K562 (cell line): ENCODE measurements around the gene RABGAP1L. TPM values are rescaled to one million over a fixed set of nuclear protein-coding genes. Genes with fewer than 3 reads are reported as not detected.

Experiments
- ATAC-seq: fragments of 200-7000 bp; cut with Tn5 transposase; 3 replicates; pipeline ENCODE4 v1.9.1; 2020; ENCODE audit warnings: moderate library complexity
- BruUV-seq: library from RNA; stranded (reverse); fragments of 400-500 nt; replicated peaks from 2 replicates; lab custom pipeline; 2021; lab: Mats Ljungman, UMichigan
- CTCF ChIA-PET: fragments of 300-600 bp; formaldehyde crosslinking; extraction: SDS; loops from one replicate; lab custom pipeline; 2021; ENCODE audit warnings: low intra/inter-chr PET ratio; lab: Yijun Ruan, JAX
- POLR2A ChIA-PET: fragments of 300-600, 350-650 bp; sonication (Branson Sonifier 250); formaldehyde crosslinking; extraction: SDS; loops from one replicate; lab custom pipeline; 2021; ENCODE audit warnings: antibody characterized with exemption, inconsistent platforms; lab: Yijun Ruan, JAX
- DNase-seq, 4 experiments: peaks; one replicate each; pipeline versions ENCODE4 v3.0.0 to v3.0.0-alpha.2; 2011 to 2018; ENCODE audit warnings: low spot score in 3 of 4, mixed read lengths in 3 of 4; ENCODE audit errors: extremely low read depth in 1 of 4
- FAIRE-seq: peaks from 2 replicates; lab custom pipeline; 2011; peaks lifted over from hg19 to GRCh38; lab: Jason Lieb, UNC
- H2AFZ ChIP-seq: 2 replicates; pipeline ENCODE4 v1.6.0; 2011; ENCODE audit warnings: low read depth, low read length, control low read depth, inconsistent platforms
- H3K27ac ChIP-seq: fragments of 200-600 bp; 3 replicates; pipeline ENCODE4 v1.8.0; 2011; ENCODE audit warnings: low read depth, mild to moderate bottlenecking, control low read depth, inconsistent platforms, low read length, moderate library complexity, mixed read lengths; ENCODE audit errors: extremely low read depth
- H3K27me3 ChIP-seq, 2 experiments: fragments of 300-600 bp in 1 of 2; 2 replicates in 1 of 2; 3 replicates in 1 of 2; pipeline versions ENCODE4 v1.6.0 to v1.8.0; 2011; ENCODE audit warnings: inconsistent platforms in 2 of 2, low read length in 2 of 2, mild to moderate bottlenecking in 1 of 2, mixed read lengths in 1 of 2, moderate library complexity in 1 of 2; ENCODE audit not compliant: control insufficient read depth in 2 of 2, insufficient read depth in 2 of 2
- H3K36me3 ChIP-seq: fragments of 300-600 bp; 3 replicates; pipeline ENCODE4 v1.8.0; 2011; ENCODE audit warnings: mild to moderate bottlenecking, low read length, inconsistent platforms; ENCODE audit not compliant: control insufficient read depth, insufficient read depth
- H3K4me1 ChIP-seq, 2 experiments: fragments of 200-600 bp in 1 of 2; replicated peaks in 1 of 2; 2 replicates in 1 of 2; 3 replicates in 1 of 2; pipeline versions ENCODE4 v1.5.1 to v1.8.0; 2011; ENCODE audit warnings: inconsistent platforms in 2 of 2, low read length in 2 of 2, mild to moderate bottlenecking in 1 of 2, mixed read lengths in 1 of 2, moderate library complexity in 1 of 2; ENCODE audit not compliant: control insufficient read depth in 2 of 2, insufficient read depth in 2 of 2
- H3K4me2 ChIP-seq: 2 replicates; pipeline ENCODE4 v1.6.1; 2011; ENCODE audit warnings: low read length, control low read depth, inconsistent platforms, mixed read lengths; ENCODE audit not compliant: insufficient read depth
- H3K4me3 ChIP-seq: fragments of 200-600 bp; sonication (generic), shearing (Covaris generic); 2 replicates; pipeline ENCODE4 v1.5.1; 2016; ENCODE audit warnings: control low read depth, inconsistent platforms
- H3K79me2 ChIP-seq: fragments of 200-600 bp; 3 replicates; pipeline ENCODE4 v1.8.0; 2011; ENCODE audit warnings: low read length, inconsistent platforms; ENCODE audit not compliant: control insufficient read depth, insufficient read depth
- H3K9ac ChIP-seq, 2 experiments: 2 replicates each; pipeline versions ENCODE4 v1.6.0 to v1.6.1; 2011; ENCODE audit warnings: low read depth in 2 of 2, low read length in 2 of 2, control low read depth in 1 of 2, inconsistent platforms in 1 of 2, mild to moderate bottlenecking in 1 of 2, mixed read lengths in 1 of 2; ENCODE audit not compliant: insufficient read depth in 1 of 2
- H3K9me1 ChIP-seq: one replicate; pipeline ENCODE4 v1.6.0; 2011; ENCODE audit warnings: inconsistent platforms, mild to moderate bottlenecking, low read length, moderate library complexity; ENCODE audit not compliant: control insufficient read depth, insufficient read depth
- H3K9me3 ChIP-seq: replicated peaks from 2 replicates; pipeline ENCODE4 v1.5.1; 2011; ENCODE audit warnings: low read depth, low read length, inconsistent platforms; ENCODE audit not compliant: control insufficient read depth, insufficient read depth
- H4K20me1 ChIP-seq: replicated peaks from 2 replicates; pipeline ENCODE4 v1.6.1; 2011; ENCODE audit warnings: low read length, inconsistent platforms, mixed read lengths; ENCODE audit not compliant: control insufficient read depth, insufficient read depth
- ELF4 ChIP-seq: fragments of 450-650 bp; formaldehyde crosslinking; IDR thresholded peaks from 2 replicates; pipeline ENCODE4 v1.4.0; 2022; ENCODE audit warnings: missing genetic modification characterization
- GATAD2B ChIP-seq: fragments of 450-650 bp; IDR thresholded peaks from 2 replicates; pipeline ENCODE4 v1.6.1; 2017; ENCODE audit warnings: mild to moderate bottlenecking, borderline replicate concordance
- KLF10 ChIP-seq: fragments of 250-450 bp; sonication (Bioruptor Pico); IDR thresholded peaks from 2 replicates; pipeline ENCODE4 v1.6.1; 2021; ENCODE audit warnings: matching md5 sums
- KLF16 ChIP-seq: IDR thresholded peaks from 2 replicates; pipeline ENCODE4 v1.6.1; 2016; ENCODE audit warnings: antibody characterized with exemption
- MAFF ChIP-seq: IDR thresholded peaks from 2 replicates; pipeline ENCODE4 v1.6.1; 2012; ENCODE audit warnings: low read length, improper control_type of control experiment
- MAFK ChIP-seq: IDR thresholded peaks from 2 replicates; pipeline ENCODE4 v1.6.1; 2011; ENCODE audit warnings: low read length, improper control_type of control experiment
- NCOR1 ChIP-seq: fragments of 450-650 bp; IDR thresholded peaks from 2 replicates; pipeline ENCODE4 v1.6.1; 2016; ENCODE audit warnings: mild to moderate bottlenecking, moderate library complexity
- NFATC3 ChIP-seq: fragments of 450-650 bp; IDR thresholded peaks from 2 replicates; pipeline ENCODE4 v1.6.1; 2017; ENCODE audit warnings: mild to moderate bottlenecking
- NFIX ChIP-seq: fragments of 250-450 bp; sonication (Bioruptor Pico); IDR thresholded peaks from 2 replicates; pipeline ENCODE4 v1.4.0; 2020; ENCODE audit warnings: low read depth, mild to moderate bottlenecking, moderate library complexity
- POLR2H ChIP-seq: IDR thresholded peaks from 2 replicates; pipeline ENCODE4 v1.6.1; 2016; ENCODE audit warnings: missing genetic modification characterization, low read depth, mild to moderate bottlenecking, control low read depth, missing compliant biosample characterization, moderate library complexity
- POU5F1 ChIP-seq: fragments of 150-350 bp; IDR thresholded peaks from 2 replicates; pipeline ENCODE4 v1.6.1; 2014; ENCODE audit warnings: borderline replicate concordance, low read length, low read depth, mild to moderate bottlenecking; ENCODE audit not compliant: partially characterized antibody
- SMAD2 ChIP-seq: fragments of 150-350 bp; IDR thresholded peaks from 2 replicates; pipeline ENCODE4 v1.6.1; 2014; ENCODE audit warnings: low read depth, mild to moderate bottlenecking, low read length
- TARDBP ChIP-seq: fragments of 450-650 bp; IDR thresholded peaks from 2 replicates; pipeline ENCODE4 v1.6.1; 2016
- TBP ChIP-seq: optimal IDR thresholded peaks from 2 replicates; pipeline ENCODE3; 2011; ENCODE audit warnings: low read depth, low read length, improper control_type of control experiment
- TCFL5 ChIP-seq: fragments of 250-450 bp; sonication (Bioruptor Pico); conservative IDR thresholded peaks from 2 replicates; pipeline ENCODE4 v1.6.1; 2021; ENCODE audit warnings: mild to moderate bottlenecking, moderate library complexity, matching md5 sums
- ZFPM2 ChIP-seq: fragments of 250-450 bp; sonication (Bioruptor Pico); IDR thresholded peaks from 2 replicates; pipeline ENCODE4 v1.5.1; 2022; ENCODE audit warnings: mild to moderate bottlenecking
- ZKSCAN8 ChIP-seq: fragments of 200-800 bp; sonication (Bioruptor generic); IDR thresholded peaks from 2 replicates; pipeline ENCODE4 v1.6.1; 2016; ENCODE audit warnings: missing genetic modification characterization, missing compliant biosample characterization
- in situ Hi-C: fragments of 300-500 bp; cut with MboI; formaldehyde crosslinking; loops from 4 replicates; pipeline ENCODE4 v1.15.0; 2018; ENCODE audit warnings: inconsistent platforms, mixed read lengths
- intact Hi-C: fragments of 100-400 bp; cut with micrococcal nuclease; formaldehyde crosslinking; loops from 2 replicates; pipeline ENCODE4 v1.14.2; 2022
- polyA plus RNA-seq, 8 experiments: library from polyadenylated mRNA; depleted of rRNA in 4 of 8; stranded (reverse) in 5 of 8; unstranded in 3 of 8; fragments of >200 nt; fragmentation: Nextera tagmentation in 2 of 8; fragmentation: Illumina TruSeq in 1 of 8; extraction: Ambion mirVana in 2 of 8; extraction: Trizol in 1 of 8; gene quantifications; 2 replicates each; pipeline versions ENCODE4 v1.2.1 to v1.2.3, GENCODE V29; 2011 to 2014; ENCODE audit warnings: inconsistent platforms in 1 of 8, missing spikeins in 1 of 8
- total RNA-seq, 7 experiments: library from RNA; depleted of rRNA in 6 of 7; stranded (reverse); fragments of >200 nt in 6 of 7; fragmentation: Illumina TruSeq in 2 of 7; extraction: Trizol in 2 of 7; gene quantifications; 2 replicates each; pipeline versions ENCODE4 v1.2.1 to v1.2.3, GENCODE V29; 2011 to 2021; ENCODE audit warnings: low replicate concordance in 1 of 7
- TF ChIP-seq, protein P1 (sequence below): sonication (generic); formaldehyde crosslinking; IDR thresholded peaks from 2 replicates; pipeline ENCODE4 v1.8.1; 2023; ENCODE audit warnings: mild to moderate bottlenecking, missing genetic modification reagents
- TF ChIP-seq, protein P2 (sequence below): fragments of 450-650 bp; IDR thresholded peaks from 2 replicates; pipeline ENCODE4 v1.6.1; 2017; ENCODE audit warnings: antibody characterized with exemption, mild to moderate bottlenecking

RABGAP1L gene
- total and polyA plus RNA-seq, 9 of the 15 experiments (the other 6 are each of a cell fraction or from before 2014, with no cell fraction given), result 16.5 to 44.9 (median 26.7) TPM

DNA sequence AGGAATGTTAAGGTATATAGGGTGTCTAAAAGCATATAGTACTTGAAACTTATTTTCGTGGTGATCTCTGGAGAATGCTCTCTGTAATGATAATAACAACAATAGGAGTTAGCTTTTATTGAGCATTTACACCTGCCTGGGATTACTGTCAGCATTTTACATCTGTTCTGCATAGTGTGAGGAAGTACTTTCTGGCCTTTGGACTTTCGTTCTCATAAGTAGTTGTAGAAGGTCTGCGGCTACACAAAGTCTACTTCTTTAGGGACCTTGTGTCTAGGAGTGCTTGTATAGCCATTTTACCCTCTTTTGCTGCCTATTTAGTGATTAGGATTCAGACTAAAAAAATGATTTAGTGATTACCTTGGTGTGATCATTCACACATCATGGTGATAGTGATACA is 184.8 kb downstream of the RABGAP1L start (continued):
- TF ChIP-seq NFIX (no peak), POU5F1 (no peak), POLR2H (tag) (no peak)

DNA sequence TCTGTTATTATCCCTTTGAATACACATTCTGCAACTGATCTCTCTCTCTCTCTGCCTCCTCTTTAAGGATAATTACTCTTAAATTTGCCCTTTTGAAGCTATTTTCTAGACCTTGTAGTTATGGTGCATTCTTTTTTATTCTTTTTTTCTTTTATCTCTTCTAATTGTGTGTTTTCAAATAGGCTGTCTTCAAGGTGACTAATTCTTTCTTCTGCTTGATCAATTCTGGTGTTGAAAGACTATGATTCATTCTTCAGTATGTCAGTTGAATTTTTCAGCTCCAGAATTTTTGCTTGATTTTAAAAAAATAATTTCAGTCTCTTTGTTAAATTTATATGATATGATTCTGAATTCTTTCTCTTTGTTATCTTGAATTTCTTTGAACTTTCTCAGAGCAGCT is 192.8 kb downstream of the RABGAP1L start:
- ChIA-PET POLR2A (interaction anchor here (0.7 kb wide), 1 partner anchor 14 kb away, joined by 3 read pairs; no protein-coding TSS in a partner anchor), CTCF (no interaction called here)
- H3K9ac ChIP-seq, result no peak overlapping the region
- no peaks in the 10 kb centered on the region for H3K4me1 ChIP-seq
- no peak overlapping the region for H3K4me2 ChIP-seq
- in situ Hi-C loops (no loop called here), intact Hi-C loops (no loop called here)
- H3K9me3 ChIP-seq, result no peaks in the 10 kb centered on the region
- H3K9me1 ChIP-seq, result no peaks in the 10 kb centered on the region
- FAIRE-seq, result no peak
- no peak for ATAC-seq
- H2AFZ ChIP-seq, result no peak overlapping the region
- no TSS peak for BruUV-seq
- no peak for DNase-seq
- H3K27me3 ChIP-seq, result no peaks in the 10 kb centered on the region
- H3K36me3 ChIP-seq, result no peaks in the 10 kb centered on the region
- H3K27ac ChIP-seq, result no peak overlapping the region
- H4K20me1 ChIP-seq, result no peaks in the 10 kb centered on the region
- H3K4me3 ChIP-seq, result no peak overlapping the region
- no peaks in the 10 kb centered on the region for H3K79me2 ChIP-seq
- no peak for TF ChIP-seq NCOR1
- no peak for TF ChIP-seq GATAD2B
- TF ChIP-seq KLF10 (CRISPR knock-in tag), result no peak
- no peak for TF ChIP-seq ZKSCAN8 (CRISPR knock-in tag)
- no peak for TF ChIP-seq SMAD2
- no peak for TF ChIP-seq ZFPM2
- TF ChIP-seq ELF4 (CRISPR knock-in tag), result no peak
- TF ChIP-seq TBP, result no peak
- TF ChIP-seq NFATC3, result no peak
- no peak for TF ChIP-seq TARDBP
- TF ChIP-seq MAFF, result no peak
- TF ChIP-seq MAFK, result no peak
- no peak for TF ChIP-seq KLF16
- no peak for TF ChIP-seq TCFL5
- TF ChIP-seq, protein P1, sequence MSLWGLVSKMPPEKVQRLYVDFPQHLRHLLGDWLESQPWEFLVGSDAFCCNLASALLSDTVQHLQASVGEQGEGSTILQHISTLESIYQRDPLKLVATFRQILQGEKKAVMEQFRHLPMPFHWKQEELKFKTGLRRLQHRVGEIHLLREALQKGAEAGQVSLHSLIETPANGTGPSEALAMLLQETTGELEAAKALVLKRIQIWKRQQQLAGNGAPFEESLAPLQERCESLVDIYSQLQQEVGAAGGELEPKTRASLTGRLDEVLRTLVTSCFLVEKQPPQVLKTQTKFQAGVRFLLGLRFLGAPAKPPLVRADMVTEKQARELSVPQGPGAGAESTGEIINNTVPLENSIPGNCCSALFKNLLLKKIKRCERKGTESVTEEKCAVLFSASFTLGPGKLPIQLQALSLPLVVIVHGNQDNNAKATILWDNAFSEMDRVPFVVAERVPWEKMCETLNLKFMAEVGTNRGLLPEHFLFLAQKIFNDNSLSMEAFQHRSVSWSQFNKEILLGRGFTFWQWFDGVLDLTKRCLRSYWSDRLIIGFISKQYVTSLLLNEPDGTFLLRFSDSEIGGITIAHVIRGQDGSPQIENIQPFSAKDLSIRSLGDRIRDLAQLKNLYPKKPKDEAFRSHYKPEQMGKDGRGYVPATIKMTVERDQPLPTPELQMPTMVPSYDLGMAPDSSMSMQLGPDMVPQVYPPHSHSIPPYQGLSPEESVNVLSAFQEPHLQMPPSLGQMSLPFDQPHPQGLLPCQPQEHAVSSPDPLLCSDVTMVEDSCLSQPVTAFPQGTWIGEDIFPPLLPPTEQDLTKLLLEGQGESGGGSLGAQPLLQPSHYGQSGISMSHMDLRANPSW (CRISPR knock-in tag), result no peak
- TF ChIP-seq, protein P2, sequence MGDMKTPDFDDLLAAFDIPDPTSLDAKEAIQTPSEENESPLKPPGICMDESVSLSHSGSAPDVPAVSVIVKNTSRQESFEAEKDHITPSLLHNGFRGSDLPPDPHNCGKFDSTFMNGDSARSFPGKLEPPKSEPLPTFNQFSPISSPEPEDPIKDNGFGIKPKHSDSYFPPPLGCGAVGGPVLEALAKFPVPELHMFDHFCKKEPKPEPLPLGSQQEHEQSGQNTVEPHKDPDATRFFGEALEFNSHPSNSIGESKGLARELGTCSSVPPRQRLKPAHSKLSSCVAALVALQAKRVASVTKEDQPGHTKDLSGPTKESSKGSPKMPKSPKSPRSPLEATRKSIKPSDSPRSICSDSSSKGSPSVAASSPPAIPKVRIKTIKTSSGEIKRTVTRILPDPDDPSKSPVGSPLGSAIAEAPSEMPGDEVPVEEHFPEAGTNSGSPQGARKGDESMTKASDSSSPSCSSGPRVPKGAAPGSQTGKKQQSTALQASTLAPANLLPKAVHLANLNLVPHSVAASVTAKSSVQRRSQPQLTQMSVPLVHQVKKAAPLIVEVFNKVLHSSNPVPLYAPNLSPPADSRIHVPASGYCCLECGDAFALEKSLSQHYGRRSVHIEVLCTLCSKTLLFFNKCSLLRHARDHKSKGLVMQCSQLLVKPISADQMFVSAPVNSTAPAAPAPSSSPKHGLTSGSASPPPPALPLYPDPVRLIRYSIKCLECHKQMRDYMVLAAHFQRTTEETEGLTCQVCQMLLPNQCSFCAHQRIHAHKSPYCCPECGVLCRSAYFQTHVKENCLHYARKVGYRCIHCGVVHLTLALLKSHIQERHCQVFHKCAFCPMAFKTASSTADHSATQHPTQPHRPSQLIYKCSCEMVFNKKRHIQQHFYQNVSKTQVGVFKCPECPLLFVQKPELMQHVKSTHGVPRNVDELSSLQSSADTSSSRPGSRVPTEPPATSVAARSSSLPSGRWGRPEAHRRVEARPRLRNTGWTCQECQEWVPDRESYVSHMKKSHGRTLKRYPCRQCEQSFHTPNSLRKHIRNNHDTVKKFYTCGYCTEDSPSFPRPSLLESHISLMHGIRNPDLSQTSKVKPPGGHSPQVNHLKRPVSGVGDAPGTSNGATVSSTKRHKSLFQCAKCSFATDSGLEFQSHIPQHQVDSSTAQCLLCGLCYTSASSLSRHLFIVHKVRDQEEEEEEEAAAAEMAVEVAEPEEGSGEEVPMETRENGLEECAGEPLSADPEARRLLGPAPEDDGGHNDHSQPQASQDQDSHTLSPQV, result no peak
